PC-9 (cell line): ENCODE results near the gene SKI. TPM values are rescaled to one million over a fixed set of nuclear protein-coding genes. Genes with fewer than 3 reads are reported as not detected.

Experiments used
- BruUV-seq: library from RNA; stranded (reverse); fragments of 400-500 nt; replicated peaks from 2 replicates; lab custom pipeline; 2021; lab: Mats Ljungman, UMichigan
- CTCF ChIA-PET: fragments of 300-600 bp; sonication (Branson Sonifier 250); formaldehyde crosslinking; loops from one replicate; lab custom pipeline; 2022; ENCODE audit warnings: antibody characterized with exemption; lab: Charles Lee
- POLR2A ChIA-PET: fragments of 300-600 bp; sonication (Branson Sonifier 250); formaldehyde crosslinking; loops from one replicate; lab custom pipeline; 2022; ENCODE audit warnings: antibody characterized with exemption; ENCODE audit not compliant: unreplicated experiment; lab: Charles Lee
- DNase-seq, 2 experiments: peaks; one replicate each; pipeline versions ENCODE4 v3.0.0 to v3.0.0-alpha.2; 2015 to 2022; ENCODE audit warnings: mixed read lengths in 1 of 2
- H2AFZ ChIP-seq: fragments of 200-600 bp; sonication (generic); 2 replicates; pipeline ENCODE4 v1.8.1; 2017; ENCODE audit warnings: antibody characterized with exemption
- H3F3A ChIP-seq: fragments of 200-600 bp; sonication (generic); 2 replicates; pipeline ENCODE4 v1.8.1; 2017; ENCODE audit warnings: antibody characterized with exemption, mild to moderate bottlenecking, low read depth; ENCODE audit not compliant: insufficient read depth
- H3K27ac ChIP-seq: fragments of 200-600 bp; sonication (generic); 2 replicates; pipeline ENCODE4 v1.6.1; 2016; ENCODE audit warnings: mixed run types
- H3K27me3 ChIP-seq: fragments of 200-600 bp; sonication (generic); 2 replicates; pipeline ENCODE4 v1.6.1; 2016; ENCODE audit warnings: low read depth, mixed run types; ENCODE audit not compliant: insufficient read depth
- H3K36me3 ChIP-seq: fragments of 200-600 bp; sonication (generic); 2 replicates; pipeline ENCODE4 v1.6.1; 2016; ENCODE audit warnings: low read depth, mixed run types
- H3K4me1 ChIP-seq: fragments of 200-600 bp; sonication (generic); replicated peaks from 2 replicates; pipeline ENCODE4 v1.6.1; 2016; ENCODE audit warnings: mixed run types; ENCODE audit not compliant: insufficient read depth
- H3K4me2 ChIP-seq: fragments of 200-600 bp; sonication (generic); 2 replicates; pipeline ENCODE4 v1.6.1; 2017; ENCODE audit warnings: mixed run types
- H3K4me3 ChIP-seq: fragments of 200-600 bp; sonication (generic); 2 replicates; pipeline ENCODE4 v1.6.1; 2016; ENCODE audit warnings: mixed run types
- H3K79me2 ChIP-seq: fragments of 200-600 bp; sonication (generic); 2 replicates; pipeline ENCODE4 v1.6.1; 2017; ENCODE audit warnings: low read depth, mixed run types
- H3K9me2 ChIP-seq: fragments of 200-600 bp; sonication (generic); 2 replicates; pipeline ENCODE4 v1.8.1; 2017; ENCODE audit warnings: mild to moderate bottlenecking; ENCODE audit not compliant: insufficient read depth
- H3K9me3 ChIP-seq: fragments of 200-600 bp; sonication (generic); 2 replicates; pipeline ENCODE4 v1.8.1; 2016; ENCODE audit warnings: low read depth; ENCODE audit not compliant: insufficient read depth
- H4K20me1 ChIP-seq: fragments of 200-600 bp; sonication (generic); 2 replicates; pipeline ENCODE4 v1.8.1; 2017; ENCODE audit not compliant: insufficient read depth
- CTCF ChIP-seq: fragments of 200-600 bp; sonication (generic); conservative IDR thresholded peaks from 2 replicates; pipeline ENCODE4 v1.6.1; 2017; ENCODE audit warnings: mixed run types, antibody characterized with exemption, mild to moderate bottlenecking, moderate library complexity
- EZH2 ChIP-seq: fragments of 200-600 bp; sonication (generic); IDR thresholded peaks from 2 replicates; pipeline ENCODE4 v1.8.0; 2017; ENCODE audit warnings: antibody characterized with exemption, low read depth
- intact Hi-C: fragments of 100-400 bp; cut with micrococcal nuclease; formaldehyde crosslinking; loops from one replicate; pipeline ENCODE4 v1.10.0; 2022; ENCODE audit not compliant: unreplicated experiment
- total RNA-seq: library from RNA; stranded (reverse); gene quantifications from 2 replicates; pipeline ENCODE4 v1.2.3, GENCODE V29; 2021

Gene SKI
- total RNA-seq, 1 experiment from 2014 or later, result 36.2 TPM

DNA sequence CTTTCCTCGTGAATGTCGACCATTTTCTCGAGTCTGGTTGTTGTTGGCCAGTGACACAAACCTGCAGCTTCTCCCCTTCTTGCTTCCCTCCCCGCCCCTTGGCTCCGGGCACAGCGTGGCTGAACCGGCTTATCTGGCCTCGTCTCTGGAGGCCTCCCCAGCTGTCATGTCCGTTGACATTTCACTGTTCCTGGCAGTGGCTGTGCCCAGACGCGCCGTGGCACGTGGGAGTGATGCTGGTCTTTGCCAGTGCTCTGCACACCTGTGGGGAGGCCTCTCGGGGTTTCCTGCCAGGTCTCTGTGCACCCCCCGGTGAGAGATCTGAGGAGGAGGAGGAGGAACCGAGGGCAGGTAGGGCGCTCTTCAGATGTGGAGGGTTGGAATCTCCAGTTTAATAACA, 23.7 kb downstream of the SKI start:
- H3K4me2 ChIP-seq, result no peak overlapping the region
- no peaks in the 10 kb centered on the region for H3K9me3 ChIP-seq
- H3F3A ChIP-seq, result peaks cover 24% of the 10 kb centered on the region; the same call in 1 of the 2 replicates
- no peaks in the 10 kb centered on the region for H3K9me2 ChIP-seq
- H3K27me3 ChIP-seq, result no peaks in the 10 kb centered on the region
- no peak overlapping the region for H3K27ac ChIP-seq
- no peaks in the 10 kb centered on the region for H3K4me1 ChIP-seq
- H3K36me3 ChIP-seq, result no peaks in the 10 kb centered on the region
- H3K79me2 ChIP-seq, result peaks cover 100% of the 10 kb centered on the region
- POLR2A ChIA-PET, result no interaction called here
- peaks cover 71% of the 10 kb centered on the region for H4K20me1 ChIP-seq
- no peak for TF ChIP-seq CTCF
- TF ChIP-seq EZH2, result no peak
- CTCF ChIA-PET, result no interaction called here
- no peak for DNase-seq
- no peak overlapping the region for H2AFZ ChIP-seq
- intact Hi-C loops, result no loop called here
- BruUV-seq, result no TSS peak
- no peak overlapping the region for H3K4me3 ChIP-seq

GRCh38 chr1:2252423-2252822, 24.3 kb downstream of the SKI start:
- H3K27ac ChIP-seq, result no peak overlapping the region
- no peak overlapping the region for H2AFZ ChIP-seq
- peaks cover 100% of the 10 kb centered on the region for H3K79me2 ChIP-seq
- no peak overlapping the region for H3K4me3 ChIP-seq
- BruUV-seq, result no TSS peak
- H3F3A ChIP-seq, result peaks cover 24% of the 10 kb centered on the region; the same call in 1 of the 2 replicates
- no peak for DNase-seq
- H3K27me3 ChIP-seq, result no peaks in the 10 kb centered on the region
- peaks cover 71% of the 10 kb centered on the region for H4K20me1 ChIP-seq
- H3K36me3 ChIP-seq, result no peaks in the 10 kb centered on the region
- POLR2A ChIA-PET, result no interaction called here
- CTCF ChIA-PET, result no interaction called here
- H3K9me2 ChIP-seq, result no peaks in the 10 kb centered on the region
- H3K4me1 ChIP-seq, result no peaks in the 10 kb centered on the region
- H3K4me2 ChIP-seq, result no peak overlapping the region
- no peaks in the 10 kb centered on the region for H3K9me3 ChIP-seq
- TF ChIP-seq CTCF (no peak), EZH2 (no peak)
- intact Hi-C loops, result no loop called here

- CTCF ChIA-PET, result no interaction called here
- Histone ChIP-seq H3K27ac (no peak overlapping the region), H3K4me3 (no peak overlapping the region), H4K20me1 (peaks cover 69% of the 10 kb centered on the region), H3K9me2 (no peaks in the 10 kb centered on the region), H3K36me3 (no peaks in the 10 kb centered on the region), H3K27me3 (no peaks in the 10 kb centered on the region), H2AFZ (no peak overlapping the region), H3F3A (peaks cover 29% of the 10 kb centered on the region; the same call in 1 of the 2 replicates), H3K79me2 (peaks cover 98% of the 10 kb centered on the region), H3K4me2 (no peak overlapping the region), H3K4me1 (peaks cover 6% of the 10 kb centered on the region), H3K9me3 (no peaks in the 10 kb centered on the region)
- no peak for TF ChIP-seq EZH2
- no peak for TF ChIP-seq CTCF
- POLR2A ChIA-PET, result no interaction called here
- intact Hi-C loops, result no loop called here
- BruUV-seq, result no TSS peak
- no peak for DNase-seq
These were observed 25.1 kb downstream of the SKI start for GRCh38 chr1:2253036-2253796.
